ENCODE measurements around the gene INPPL1. TPM values are rescaled to one million over a fixed set of nuclear protein-coding genes. Genes with fewer than 3 reads are reported as not detected.

The INPPL1 gene
- total and polyA plus RNA-seq, 2 donors (not counting 3 experiments of a cell fraction or from before 2014, with no cell fraction given): 125 to 184 TPM

- dilution Hi-C loops (cut with MboI; ENCODE audit: extremely low pct_ligation_motif_present, low sequenced_read_pairs) (no loop called here), intact Hi-C loops (cut with micrococcal nuclease) (no loop called here)
- Histone ChIP-seq H3K9me3 (replicated peaks; ENCODE audit: control insufficient read depth, insufficient read depth, low read length) (no peaks in the 10 kb centered on the region), H3K4me1 (ENCODE audit: control insufficient read depth, extremely low read depth, insufficient read depth, low read length) (no peaks in the 10 kb centered on the region), H2AFZ (ENCODE audit: low read depth, low read length) (no peak overlapping the region), H3K27ac (ENCODE audit: insufficient read depth, low read depth, low read length) (no peak overlapping the region), H3K36me3 (ENCODE audit: control insufficient read depth in 2 of 2, extremely low read depth in 1 of 2, insufficient read depth in 2 of 2, low read length in 2 of 2) (no peaks in the 10 kb centered on the region), H3K4me2 (ENCODE audit: insufficient read depth, low read length) (no peak overlapping the region), H3K27me3 (ENCODE audit: control insufficient read depth in 2 of 2, insufficient read depth in 2 of 2, low read length in 2 of 2) (peaks cover 11% of the 10 kb centered on the region in 2 experiments), H3K9ac (replicated peaks; ENCODE audit: extremely low read depth, insufficient read depth, low read length) (no peak overlapping the region), H3K79me2 (ENCODE audit: control insufficient read depth, insufficient read depth, low read length) (no peaks in the 10 kb centered on the region), H3K4me3 (replicated peaks in 1 of 3; ENCODE audit: insufficient read depth in 1 of 3, low read depth in 1 of 3, low read length in 3 of 3) (no peak overlapping the region), H4K20me1 (replicated peaks; ENCODE audit: control insufficient read depth, extremely low read depth, insufficient read depth, low read length) (no peaks in the 10 kb centered on the region), H3K9me1 (replicated peaks; ENCODE audit: control insufficient read depth, extremely low read depth, insufficient read depth, low read length) (no peaks in the 10 kb centered on the region)
- no TSS peak for BruUV-seq (replicated peaks)
- ChIA-PET CTCF (interaction anchor here (1.2 kb wide), 1 partner anchor 152 kb away, joined by 3 read pairs; no protein-coding TSS in a partner anchor), POLR2A (no interaction called here)
- DNase-seq (ENCODE audit: low read depth, low spot score): no peak
- TF ChIP-seq, protein P1, sequence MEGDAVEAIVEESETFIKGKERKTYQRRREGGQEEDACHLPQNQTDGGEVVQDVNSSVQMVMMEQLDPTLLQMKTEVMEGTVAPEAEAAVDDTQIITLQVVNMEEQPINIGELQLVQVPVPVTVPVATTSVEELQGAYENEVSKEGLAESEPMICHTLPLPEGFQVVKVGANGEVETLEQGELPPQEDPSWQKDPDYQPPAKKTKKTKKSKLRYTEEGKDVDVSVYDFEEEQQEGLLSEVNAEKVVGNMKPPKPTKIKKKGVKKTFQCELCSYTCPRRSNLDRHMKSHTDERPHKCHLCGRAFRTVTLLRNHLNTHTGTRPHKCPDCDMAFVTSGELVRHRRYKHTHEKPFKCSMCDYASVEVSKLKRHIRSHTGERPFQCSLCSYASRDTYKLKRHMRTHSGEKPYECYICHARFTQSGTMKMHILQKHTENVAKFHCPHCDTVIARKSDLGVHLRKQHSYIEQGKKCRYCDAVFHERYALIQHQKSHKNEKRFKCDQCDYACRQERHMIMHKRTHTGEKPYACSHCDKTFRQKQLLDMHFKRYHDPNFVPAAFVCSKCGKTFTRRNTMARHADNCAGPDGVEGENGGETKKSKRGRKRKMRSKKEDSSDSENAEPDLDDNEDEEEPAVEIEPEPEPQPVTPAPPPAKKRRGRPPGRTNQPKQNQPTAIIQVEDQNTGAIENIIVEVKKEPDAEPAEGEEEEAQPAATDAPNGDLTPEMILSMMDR (IDR thresholded peaks at IDR 0.05; ENCODE audit: extremely low read depth in 1 of 2, insufficient read depth in 1 of 2, low read depth in 1 of 2, low read length in 2 of 2): no peak
- TF ChIP-seq FOS (IDR thresholded peaks at IDR 0.05; ENCODE audit: borderline replicate concordance, insufficient read depth, low read length): no peak
- TF ChIP-seq MYC (IDR thresholded peaks at IDR 0.05; ENCODE audit: low read depth, low read length): no peak
- no peak for TF ChIP-seq MAX (IDR thresholded peaks at IDR 0.05; ENCODE audit: insufficient read depth, insufficient read length)
- TF ChIP-seq EZH2 (IDR thresholded peaks at IDR 0.05; ENCODE audit: borderline replicate concordance, low read depth, low read length, severe bottlenecking): no peak
- no peak for TF ChIP-seq POLR2A (IDR thresholded peaks at IDR 0.05; ENCODE audit: low read depth, low read length)
- no peak for TF ChIP-seq JUN (IDR thresholded peaks at IDR 0.05; ENCODE audit: borderline replicate concordance, insufficient read depth, insufficient read length, low read depth)
- TF ChIP-seq POLR2AphosphoS5 (IDR thresholded peaks at IDR 0.05; ENCODE audit: insufficient read depth, low read depth, low read length): no peak
- TF ChIP-seq GATA2 (IDR thresholded peaks at IDR 0.05; ENCODE audit: insufficient read depth, insufficient read length, low read depth, low read length): no peak
- FAIRE-seq: no peak
Measured at GRCh38 chr11:72177656-72178055, 46.9 kb upstream of the INPPL1 start.

Data from endothelial cell of umbilical vein (primary cell).